GM21447 (cell line): ENCODE measurements around the gene ZNF512B.
"Not testable (repeated sequence)": the region's sequence is repeated elsewhere in the genome, so short reads cannot be mapped to it uniquely, and the experiment has no call there.

Source experiments
- ATAC-seq: cut with Tn5 transposase; IDR thresholded peaks from one replicate; pipeline ENCODE4 v1.9.1; 2021; ENCODE audit not compliant: unreplicated experiment

Gene ZNF512B

GRCh38 chr20:63935447-63935846 is 34.3 kb downstream of the ZNF512B start:
- no peak for ATAC-seq

- ATAC-seq = no peak
These were observed 35.3 kb downstream of the ZNF512B start for GRCh38 chr20:63934271-63935068.

DNA sequence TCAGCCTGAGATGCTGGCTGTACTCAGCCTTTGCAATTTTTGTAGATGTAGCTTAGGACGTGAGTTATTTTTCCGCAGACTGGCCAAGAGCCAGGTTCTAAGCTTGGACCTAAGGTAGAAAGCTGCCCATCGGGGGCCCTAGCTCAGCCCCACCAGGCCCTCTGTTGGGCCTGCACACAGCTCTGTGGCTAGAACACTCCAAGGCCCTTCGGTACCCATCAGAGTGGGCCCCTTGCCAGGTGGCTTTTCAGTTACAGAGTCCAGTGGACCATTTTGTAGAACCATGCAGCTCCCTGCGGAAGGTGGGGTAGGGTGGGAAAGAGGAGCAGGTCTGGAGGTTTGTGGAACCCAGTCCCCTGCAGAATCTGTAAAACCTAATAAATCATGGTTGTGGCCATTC is 36.1 kb downstream of the ZNF512B start:
- no peak for ATAC-seq

- no peak for ATAC-seq
These were observed 37.0 kb downstream of the ZNF512B start for GRCh38 chr20:63932606-63933160.

DNA sequence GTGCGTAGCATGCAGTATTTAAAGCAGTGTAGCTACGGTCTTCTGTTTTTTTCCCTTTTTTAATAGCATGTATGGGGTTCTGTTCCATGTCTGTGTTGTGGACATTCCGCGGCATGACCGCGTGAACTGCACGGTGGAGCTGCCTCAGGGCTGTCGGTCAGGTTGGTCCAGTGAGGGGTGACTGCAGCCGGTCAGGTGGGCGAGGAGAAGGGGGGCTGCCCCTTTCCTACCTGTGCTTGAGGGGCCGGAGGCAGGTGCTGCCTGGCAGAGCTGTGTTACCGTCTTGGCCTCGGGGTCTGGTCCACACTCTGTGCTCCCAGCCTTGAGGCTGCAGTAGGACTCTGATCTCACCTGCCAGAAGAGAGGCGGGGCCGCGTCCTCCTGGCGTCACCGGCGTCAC is 38.0 kb downstream of the ZNF512B start:
- no peak for ATAC-seq

DNA sequence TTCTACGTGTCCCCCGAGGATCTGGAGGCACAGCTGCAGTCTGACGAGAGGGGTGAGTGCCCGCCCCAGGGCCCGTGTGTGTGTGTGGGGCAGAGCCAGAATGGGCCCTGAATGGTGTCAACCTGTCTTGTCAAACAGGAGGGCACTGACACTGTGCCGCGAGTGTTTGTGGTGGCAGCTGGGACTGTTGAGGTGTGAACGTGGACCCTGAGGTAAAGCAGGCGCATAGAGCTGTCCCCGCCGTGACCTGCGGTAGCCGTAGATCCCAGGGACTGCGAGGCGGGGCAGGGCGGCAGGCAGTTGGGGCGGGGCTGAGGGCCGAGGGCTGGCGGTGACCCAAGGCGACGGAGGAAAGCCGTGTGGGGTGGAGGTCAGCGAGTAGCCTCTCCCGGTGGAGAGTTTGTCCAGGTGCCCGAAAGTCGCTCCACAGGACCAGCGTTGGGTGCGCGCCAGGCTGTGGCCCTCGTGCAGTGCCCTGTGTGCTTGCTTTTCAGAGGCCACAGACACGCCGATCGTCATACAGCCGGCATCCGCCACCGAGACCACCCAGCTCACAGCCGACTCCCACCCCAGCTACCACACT is 38.7 kb downstream of the ZNF512B start:
- ATAC-seq = no peak

DNA sequence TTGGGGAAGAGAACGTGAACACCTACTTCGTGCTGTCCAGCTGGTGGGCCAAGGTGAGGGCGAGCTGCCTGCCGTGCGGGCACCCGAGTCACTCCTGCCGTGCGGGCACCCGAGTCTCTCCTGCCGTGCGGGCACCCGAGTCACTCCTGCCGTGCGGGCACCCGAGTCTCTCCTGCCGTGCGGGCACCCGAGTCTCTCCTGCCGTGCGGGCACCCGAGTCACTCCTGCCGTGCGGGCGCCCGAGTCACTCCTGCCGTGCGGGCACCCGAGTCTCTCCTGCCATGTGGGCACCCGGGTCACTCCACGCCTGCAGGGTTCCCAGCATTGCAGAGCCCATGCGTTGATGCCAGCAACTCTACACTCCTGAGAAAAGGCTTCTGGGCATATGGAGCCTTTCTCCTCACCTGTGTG is 40.3 kb downstream of the ZNF512B start:
- not testable (repeated sequence) for ATAC-seq

- ATAC-seq = no peak
These were observed 40.7 kb downstream of the ZNF512B start for GRCh38 chr20:63929071-63929470.

GRCh38 chr20:63926298-63926697 is 43.4 kb downstream of the ZNF512B start:
- no peak for ATAC-seq

GRCh38 chr20:63924241-63924640 is 45.5 kb downstream of the ZNF512B start:
- ATAC-seq = no peak

DNA sequence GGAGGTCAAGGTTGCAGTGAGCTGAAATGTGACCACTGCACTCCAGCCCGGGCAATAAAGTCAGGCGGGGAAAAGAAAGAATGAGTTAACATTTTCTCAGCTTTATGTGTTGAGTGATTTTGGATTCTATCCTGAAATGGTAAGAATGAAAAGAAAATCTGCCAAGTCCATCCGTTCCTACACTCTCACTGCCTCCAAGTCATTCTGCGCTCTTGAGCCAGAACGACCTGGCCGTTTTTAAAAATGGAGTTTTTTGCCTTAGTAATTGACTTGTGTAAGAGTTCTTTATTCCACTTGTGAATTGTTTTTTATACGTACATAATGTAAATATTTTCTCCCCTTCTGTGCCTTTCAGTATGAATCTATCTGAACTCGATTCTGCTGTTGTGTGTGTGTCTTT is 46.1 kb downstream of the ZNF512B start:
- no peak for ATAC-seq

GRCh38 chr20:63920226-63920625 is 49.5 kb downstream of the ZNF512B start:
- ATAC-seq = no peak

DNA sequence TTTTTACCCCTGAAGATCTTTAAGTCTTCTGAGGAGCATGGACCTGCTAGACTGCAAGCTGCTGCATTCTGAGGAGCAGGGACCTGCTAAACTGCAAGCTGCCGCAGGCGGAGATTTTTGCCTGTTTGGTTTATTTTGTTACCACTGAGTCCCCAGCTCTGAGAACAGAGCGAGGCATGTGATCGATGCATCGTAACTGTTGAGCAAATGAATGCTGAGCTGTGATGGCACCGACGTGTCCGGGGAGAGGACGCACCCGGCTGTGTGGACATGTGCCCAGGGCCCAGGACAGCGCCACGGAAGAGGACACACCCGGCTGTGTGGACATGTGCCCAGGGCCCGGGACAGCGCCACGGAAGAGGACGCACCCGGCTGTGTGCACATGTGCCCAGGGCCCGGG is 50.6 kb downstream of the ZNF512B start:
- ATAC-seq = no peak

GRCh38 chr20:63917811-63918210 is 51.9 kb downstream of the ZNF512B start:
- ATAC-seq = no peak

DNA sequence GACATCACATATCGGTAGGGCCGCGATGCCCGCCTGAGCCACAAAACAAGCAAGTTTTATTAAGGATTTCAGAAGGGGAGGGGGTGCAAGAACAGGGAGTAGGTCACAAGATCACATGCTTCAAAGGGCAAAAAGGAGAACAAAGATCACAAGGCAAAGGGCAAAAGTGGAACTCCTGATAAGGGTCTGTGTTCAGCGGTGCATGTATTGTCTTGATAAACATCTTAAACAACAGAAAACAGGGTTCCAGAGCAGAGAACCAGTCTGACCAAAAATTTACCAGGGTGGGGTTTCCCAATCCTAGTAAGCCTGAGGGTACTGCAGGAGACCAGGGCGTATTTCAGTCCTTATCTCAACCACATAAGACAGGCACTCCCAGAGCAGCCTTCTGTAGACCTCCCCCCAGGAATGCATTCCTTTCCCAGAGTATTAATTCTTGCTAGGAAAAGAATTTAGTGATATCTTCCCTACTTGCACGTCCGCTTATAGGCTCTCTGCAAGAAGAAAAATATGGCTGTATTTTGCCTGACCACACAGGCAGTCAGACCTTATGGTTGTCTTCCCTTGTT is 53.3 kb downstream of the ZNF512B start:
- ATAC-seq = not testable (repeated sequence)

GRCh38 chr20:63915471-63915870 is 54.3 kb downstream of the ZNF512B start:
- ATAC-seq = no peak

DNA sequence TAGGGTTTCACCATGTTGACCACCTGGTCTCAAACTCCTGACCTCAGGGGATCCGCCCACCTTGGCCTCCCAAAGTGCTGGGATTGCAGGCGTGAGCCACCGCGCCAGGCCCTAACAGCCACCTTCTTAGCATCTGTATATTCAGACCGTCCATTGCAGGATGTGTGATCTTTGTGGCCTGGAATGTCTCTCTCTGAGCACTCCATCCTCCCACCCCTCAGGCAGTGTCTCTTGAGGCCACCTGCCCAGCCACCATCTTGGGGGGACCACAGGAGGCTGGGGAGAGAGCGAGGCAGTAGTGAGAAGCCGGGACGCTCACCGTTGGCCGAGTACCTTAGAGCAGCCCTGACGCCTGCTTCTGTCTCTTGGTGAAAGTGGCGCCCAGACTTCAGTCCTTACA is 56.0 kb downstream of the ZNF512B start:
- ATAC-seq = no peak

GRCh38 chr20:63911176-63911575 is 58.6 kb downstream of the ZNF512B start:
- no peak for ATAC-seq

DNA sequence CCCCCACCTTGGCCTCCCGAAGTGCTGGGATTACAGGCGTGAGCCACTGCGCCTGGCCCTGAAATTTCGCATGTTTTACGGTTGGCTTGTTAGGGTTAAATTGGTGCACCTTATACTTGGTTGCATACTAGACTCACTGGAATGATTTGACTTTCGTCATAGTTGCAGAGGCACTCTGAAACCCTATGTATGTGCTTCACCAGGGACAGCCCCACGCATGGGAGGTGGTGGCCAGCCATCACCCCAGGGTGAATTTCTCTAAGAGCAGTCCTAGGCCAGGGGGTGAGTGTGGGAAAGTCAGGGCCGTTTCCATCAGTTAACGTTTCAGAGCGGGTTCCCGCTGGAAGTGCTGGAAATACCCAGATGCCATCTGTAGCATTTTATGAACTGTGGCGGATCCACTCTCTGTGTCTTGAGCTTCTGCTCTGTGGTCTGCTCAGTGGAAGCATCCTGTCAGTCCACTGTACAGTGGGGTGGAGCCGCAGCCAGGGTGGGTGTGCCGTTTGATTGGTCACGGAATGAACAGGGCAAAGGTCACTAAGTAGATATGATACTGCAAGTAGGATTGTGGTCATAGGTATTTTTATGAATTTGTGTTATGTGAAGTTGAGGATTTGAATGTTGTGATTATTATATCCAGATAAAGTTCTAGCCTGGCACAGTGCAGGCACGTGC is 61.6 kb downstream of the ZNF512B start:
- ATAC-seq = no peak
